HG03571 (cell line): ENCODE data around the gene KLHL1.
A peak's percentile ranks its signal among the peaks of the same experiment; 100 is the strongest.
"Not testable (repeated sequence)": the region's sequence is repeated elsewhere in the genome, so short reads cannot be mapped to it uniquely, and the experiment has no call there.

Experiments
- ATAC-seq: cut with Tn5 transposase; IDR thresholded peaks from one replicate; pipeline ENCODE4 v1.9.1; 2021; ENCODE audit not compliant: unreplicated experiment

KLHL1 gene, protein sequence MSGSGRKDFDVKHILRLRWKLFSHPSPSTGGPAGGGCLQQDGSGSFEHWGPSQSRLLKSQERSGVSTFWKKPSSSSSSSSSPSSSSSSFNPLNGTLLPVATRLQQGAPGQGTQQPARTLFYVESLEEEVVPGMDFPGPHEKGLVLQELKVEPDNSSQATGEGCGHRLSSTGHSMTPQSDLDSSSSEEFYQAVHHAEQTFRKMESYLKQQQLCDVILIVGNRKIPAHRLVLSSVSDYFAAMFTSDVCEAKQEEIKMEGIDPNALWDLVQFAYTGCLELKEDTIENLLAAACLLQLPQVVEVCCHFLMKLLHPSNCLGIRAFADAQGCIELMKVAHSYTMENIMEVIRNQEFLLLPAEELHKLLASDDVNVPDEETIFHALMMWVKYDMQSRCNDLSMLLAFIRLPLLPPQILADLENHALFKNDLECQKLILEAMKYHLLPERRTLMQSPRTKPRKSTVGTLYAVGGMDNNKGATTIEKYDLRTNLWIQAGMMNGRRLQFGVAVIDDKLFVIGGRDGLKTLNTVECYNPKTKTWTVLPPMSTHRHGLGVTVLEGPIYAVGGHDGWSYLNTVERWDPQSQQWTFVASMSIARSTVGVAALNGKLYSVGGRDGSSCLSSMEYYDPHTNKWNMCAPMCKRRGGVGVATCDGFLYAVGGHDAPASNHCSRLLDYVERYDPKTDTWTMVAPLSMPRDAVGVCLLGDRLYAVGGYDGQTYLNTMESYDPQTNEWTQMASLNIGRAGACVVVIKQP

GRCh38 chr13:70108356-70109105, at the start of gene KLHL1:
Gene KLHL1 (minus strand): TSS chr13:70108452. CDS start chr13:70107699, 753 bp downstream.
- no peak for ATAC-seq

DNA sequence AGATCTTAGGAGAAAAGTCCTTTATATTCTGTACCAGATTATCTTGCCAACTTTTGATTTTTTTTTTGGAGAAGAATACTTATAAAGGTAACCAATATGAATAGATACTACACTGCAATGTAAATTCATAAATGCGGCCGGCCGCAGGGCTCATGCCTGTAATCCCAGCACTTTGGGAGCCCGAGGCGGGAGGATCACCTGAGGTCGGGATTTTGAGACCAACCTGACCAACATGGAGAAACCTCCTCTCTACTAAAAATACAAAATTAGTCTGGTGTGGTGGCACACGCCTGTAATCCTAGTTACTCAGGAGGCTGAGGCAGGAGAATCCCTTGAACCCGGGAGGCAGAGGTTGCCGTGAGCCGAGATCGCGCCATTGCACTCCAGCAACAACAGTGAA, 34.4 kb upstream of the KLHL1 start:
- not testable (repeated sequence) for ATAC-seq

- ATAC-seq: no peak
Observed at GRCh38 chr13:70128098-70128497, 19.8 kb upstream of the KLHL1 start.

GRCh38 chr13:70125693-70126092, 17.4 kb upstream of the KLHL1 start:
- no peak for ATAC-seq

GRCh38 chr13:70117338-70117905, 9.2 kb upstream of the KLHL1 start:
- no peak for ATAC-seq

DNA sequence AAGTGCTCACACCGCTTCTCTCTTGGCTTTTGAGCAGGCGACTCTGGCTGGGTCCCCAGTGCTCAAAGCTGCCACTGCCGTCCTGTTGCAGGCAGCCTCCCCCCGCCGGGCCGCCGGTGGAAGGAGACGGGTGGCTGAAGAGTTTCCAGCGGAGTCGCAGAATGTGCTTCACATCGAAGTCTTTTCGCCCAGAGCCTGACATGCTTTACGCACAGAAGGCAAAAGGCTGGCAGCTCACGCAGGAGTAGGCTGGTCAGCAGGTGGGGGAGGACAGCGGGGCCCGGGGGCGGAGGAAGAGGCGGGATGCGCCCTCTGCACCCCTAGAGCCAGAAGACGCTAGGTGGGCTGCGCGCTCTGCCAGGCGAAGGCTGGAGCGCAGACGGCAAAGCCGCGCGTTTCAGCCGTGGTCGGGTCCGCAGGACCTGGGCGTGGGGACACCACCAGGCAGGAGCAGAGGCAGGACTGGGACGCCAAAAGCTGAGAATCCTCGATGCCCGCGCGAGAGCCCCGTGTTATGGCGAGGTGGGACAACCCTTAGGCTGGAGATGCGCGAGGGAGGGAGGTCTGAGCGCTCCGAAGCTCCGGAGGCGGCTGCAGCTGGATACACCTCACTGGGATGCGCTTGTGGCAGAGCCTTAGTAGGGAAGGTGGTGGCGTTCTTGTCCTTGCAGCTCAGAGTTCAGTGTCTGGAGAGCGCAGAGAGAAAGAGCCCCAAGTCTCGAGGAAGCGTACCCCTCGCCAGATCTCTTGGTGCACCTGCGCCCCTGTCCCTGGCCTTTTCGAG, 562 bp downstream of the KLHL1 start, which contains the start of gene ATXN8OS:
Gene ATXN8OS (plus strand): TSS at position 329 of the 784 bp plus-strand sequence.
- ATAC-seq: no peak

DNA sequence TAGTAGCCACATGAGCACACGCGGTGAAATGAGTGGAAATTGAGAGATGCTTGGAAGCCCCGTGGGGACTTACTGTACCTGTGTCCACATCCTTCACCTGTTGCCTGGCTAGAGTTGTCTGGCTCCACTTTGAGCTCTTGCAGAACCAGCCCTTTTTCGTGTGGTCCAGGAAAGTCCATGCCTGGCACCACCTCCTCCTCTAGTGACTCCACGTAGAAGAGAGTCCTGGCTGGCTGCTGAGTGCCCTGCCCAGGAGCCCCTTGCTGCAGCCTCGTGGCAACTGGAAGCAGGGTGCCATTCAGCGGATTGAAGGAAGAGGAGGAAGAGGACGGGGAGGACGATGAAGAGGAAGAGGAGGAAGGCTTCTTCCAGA, 1.1 kb downstream of the KLHL1 start:
- ATAC-seq: no peak

DNA sequence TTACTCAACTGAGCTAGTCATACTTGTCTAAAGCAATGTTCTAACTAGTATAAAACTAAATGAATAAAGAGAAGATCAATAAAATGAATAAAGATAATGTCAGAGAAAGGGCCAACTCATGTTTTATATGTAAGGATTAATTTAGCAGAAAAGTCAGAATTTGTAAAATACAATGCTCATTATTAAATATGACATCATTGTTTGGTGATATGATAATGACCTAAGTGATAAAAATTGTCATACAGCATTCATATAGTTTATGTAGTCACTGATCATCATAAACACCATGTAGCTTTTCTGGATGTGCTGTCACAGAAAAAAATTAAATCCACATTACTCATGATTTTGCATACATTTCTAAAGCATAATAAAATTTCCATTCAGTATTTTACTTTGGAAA, 3.8 kb downstream of the KLHL1 start:
- ATAC-seq: no peak

DNA sequence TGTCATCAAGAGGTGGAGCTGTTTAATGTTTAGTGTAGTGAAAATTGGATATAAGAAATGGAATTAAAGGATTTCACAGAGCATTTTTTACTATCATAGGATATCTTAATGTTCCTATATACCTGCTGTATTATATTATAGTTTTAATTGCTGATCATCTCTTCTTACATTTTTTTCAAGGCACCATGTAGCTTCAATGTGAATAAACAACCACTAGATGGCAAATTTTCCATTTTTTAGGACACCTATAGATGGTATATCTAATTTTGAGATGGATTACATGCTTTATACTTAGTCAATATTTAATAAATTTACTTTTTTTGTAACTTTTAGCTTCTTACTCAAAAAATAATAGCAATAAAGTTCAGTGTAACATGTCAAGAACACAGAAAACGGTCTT, 9.6 kb downstream of the KLHL1 start:
- ATAC-seq: no peak

- peak; percentile 88 for ATAC-seq
Observed at GRCh38 chr13:70090036-70090723, 18.1 kb downstream of the KLHL1 start.

- no peak for ATAC-seq
Observed at GRCh38 chr13:70088926-70089325, 19.3 kb downstream of the KLHL1 start.

GRCh38 chr13:70087247-70087646, 21.0 kb downstream of the KLHL1 start:
- ATAC-seq: no peak

- ATAC-seq: no peak
Observed at GRCh38 chr13:70080012-70080411, 28.2 kb downstream of the KLHL1 start.

GRCh38 chr13:70054572-70054971, 53.7 kb downstream of the KLHL1 start:
- ATAC-seq: no peak

DNA sequence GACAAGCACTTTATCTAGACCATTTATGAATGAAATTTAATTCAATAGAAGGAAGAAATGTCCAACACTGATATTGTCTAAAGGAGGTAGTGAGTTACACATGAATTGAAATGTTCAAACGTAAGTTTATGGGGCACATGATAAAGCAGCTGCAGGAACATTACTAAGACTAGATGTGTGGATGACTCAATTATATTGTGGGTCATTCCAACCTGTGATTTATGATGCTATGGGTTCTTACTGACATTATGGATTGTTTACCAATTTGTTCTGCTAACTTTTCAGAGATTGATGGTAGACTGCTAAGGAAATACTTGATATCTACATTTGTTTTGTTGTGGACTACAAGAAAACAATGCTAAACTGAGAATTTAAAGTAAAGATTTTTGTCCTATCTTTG, 56.7 kb downstream of the KLHL1 start:
- no peak for ATAC-seq

GRCh38 chr13:70043685-70044084, 64.6 kb downstream of the KLHL1 start:
- no peak for ATAC-seq

- ATAC-seq: no peak
Observed at GRCh38 chr13:70042193-70042592, 66.1 kb downstream of the KLHL1 start.

DNA sequence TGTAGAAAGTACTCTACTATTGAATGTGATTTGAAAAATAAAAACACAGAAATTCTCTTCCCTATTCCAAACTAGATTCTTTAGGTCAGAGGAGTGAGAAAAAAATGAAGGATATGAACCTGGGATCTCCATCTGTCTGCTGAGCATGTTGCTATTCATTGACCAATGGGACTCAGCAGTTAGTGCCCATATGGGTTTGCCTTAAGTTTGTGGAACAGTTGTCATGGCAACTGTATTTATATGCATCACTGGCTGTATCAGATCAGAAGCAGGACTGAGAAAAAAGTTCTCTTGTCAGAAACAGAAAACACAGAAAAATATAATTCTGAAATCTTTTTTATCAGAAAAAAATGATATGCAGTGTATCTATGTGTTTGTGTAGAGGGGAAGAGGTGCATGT, 74.0 kb downstream of the KLHL1 start:
- ATAC-seq: no peak

DNA sequence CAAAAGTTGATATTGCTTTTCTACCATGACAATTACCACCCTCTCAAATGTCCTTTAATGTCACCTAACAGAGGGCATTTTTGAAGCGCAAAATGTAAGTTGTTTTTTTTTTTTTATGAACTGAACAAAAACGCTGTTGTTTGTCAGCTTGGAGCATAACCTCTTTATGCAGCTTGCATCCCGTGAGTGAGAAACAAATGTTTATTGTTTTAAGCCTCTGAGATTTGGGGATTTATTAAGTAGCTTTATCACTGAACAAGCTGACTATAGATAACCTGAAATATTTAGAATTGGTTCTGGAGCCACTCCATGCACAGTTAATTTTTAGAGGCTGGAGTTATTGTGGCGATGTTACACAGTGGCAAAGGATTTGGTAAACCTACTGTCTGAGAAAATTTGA, 80.7 kb downstream of the KLHL1 start:
- no peak for ATAC-seq

DNA sequence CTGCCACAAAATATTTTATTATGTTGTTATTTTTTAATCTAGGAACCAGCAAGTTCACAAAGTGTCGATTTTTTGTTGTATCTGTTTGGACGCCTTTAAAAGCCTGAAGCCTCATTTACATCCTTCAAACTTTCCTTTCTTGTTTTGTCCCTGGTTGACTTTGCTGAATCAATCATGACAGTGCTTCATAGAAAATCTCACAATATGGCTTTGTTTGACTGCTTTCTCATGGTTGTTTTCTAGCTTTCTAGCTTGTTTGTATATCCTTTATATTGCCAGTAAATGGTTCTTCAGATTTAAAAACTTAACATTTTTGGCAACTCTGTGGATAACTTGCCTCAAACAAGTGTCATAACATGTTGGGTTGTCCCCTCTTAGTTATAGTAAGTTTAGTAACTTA, 84.7 kb downstream of the KLHL1 start:
- no peak for ATAC-seq
